GM10847 (cell line): ENCODE measurements around the gene BPIFB6.

ENCODE experiments used
- POLR2A ChIP-seq: IDR thresholded peaks from 2 replicates; pipeline ENCODE4 v1.6.1; 2011; ENCODE audit not compliant: insufficient read length; ENCODE audit errors: extremely low read depth

Gene BPIFB6

GRCh38 chr20:33018169-33018931, 13.1 kb upstream of the BPIFB6 start:
- no peak for TF ChIP-seq POLR2A

GRCh38 chr20:33019465-33020277, 11.8 kb upstream of the BPIFB6 start:
- TF ChIP-seq POLR2A: no peak

GRCh38 chr20:33020278-33021161, 10.9 kb upstream of the BPIFB6 start:
- TF ChIP-seq POLR2A: no peak

DNA sequence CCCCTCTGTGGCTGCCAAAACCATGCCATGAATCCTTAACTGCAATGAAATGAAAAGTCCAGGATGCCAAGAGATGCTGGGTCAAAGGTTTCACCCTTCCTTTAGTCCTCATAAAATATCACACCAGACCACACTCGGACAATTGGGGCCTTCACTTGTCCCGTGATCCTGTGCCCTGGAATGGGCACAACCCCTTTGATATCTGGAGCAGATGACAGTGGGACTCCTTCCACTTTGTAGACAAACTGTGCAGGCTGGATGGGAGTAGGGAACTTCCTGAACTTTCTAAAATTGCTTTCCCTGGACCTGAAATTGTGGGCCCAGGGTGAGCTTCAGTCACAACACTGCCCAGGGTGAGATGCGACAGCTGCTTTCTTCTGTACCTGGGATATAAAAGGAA, 9.6 kb upstream of the BPIFB6 start:
- TF ChIP-seq POLR2A: no peak

DNA sequence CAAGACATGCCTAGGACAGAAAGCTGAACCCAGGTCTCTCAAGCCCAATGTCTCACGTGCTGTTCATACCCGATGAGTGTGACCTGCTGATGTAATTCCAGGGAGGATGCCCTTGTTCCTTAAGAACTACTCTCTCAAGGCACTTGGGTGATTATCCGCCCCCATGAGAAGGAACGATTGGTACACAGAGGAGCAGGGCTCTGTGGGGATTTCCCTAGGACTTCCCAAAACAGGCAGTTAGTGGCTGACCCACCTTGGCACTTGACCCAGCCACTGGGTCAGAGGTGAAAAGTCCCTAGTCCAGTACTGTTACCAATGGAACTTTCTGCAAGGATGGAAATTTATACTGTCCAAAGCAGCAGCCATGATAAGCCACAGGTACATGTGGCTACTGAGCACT, 9.2 kb upstream of the BPIFB6 start:
- no peak for TF ChIP-seq POLR2A

DNA sequence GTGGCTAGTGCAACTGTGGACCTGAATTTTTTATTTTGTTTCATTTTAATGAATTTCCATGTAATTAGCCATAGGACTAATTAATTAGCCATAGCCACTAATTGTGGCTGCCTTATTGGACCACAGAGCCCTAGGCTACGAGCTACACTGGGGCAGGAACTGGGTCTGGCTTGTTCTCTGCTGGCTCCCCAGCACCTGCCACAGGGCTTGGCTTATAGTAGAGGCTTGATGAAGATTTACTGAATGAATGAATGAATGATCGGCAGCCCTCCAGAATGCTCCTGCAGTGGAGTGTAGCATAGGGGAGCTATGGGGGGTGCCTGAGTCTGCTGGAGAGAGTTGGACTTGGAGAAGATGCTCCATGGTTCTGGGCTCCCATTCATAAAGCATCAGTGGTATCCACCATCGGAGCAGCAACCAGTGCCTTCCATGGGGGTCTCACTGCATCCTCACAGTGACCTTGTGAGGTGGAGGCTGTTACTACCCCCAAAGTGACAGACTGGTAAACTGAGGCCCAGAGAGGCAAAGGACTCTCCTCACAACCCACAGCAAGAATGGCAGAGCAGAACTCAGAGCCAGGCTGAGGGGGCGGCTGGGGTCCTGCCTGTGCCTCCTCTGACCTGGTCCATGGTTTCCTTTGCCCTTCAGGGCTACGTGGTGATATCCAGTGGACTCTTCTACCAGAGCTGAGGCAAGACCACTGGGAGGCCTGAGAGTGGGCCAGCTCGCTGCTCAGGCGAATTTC, 8.6 kb upstream of the BPIFB6 start:
- no peak for TF ChIP-seq POLR2A

DNA sequence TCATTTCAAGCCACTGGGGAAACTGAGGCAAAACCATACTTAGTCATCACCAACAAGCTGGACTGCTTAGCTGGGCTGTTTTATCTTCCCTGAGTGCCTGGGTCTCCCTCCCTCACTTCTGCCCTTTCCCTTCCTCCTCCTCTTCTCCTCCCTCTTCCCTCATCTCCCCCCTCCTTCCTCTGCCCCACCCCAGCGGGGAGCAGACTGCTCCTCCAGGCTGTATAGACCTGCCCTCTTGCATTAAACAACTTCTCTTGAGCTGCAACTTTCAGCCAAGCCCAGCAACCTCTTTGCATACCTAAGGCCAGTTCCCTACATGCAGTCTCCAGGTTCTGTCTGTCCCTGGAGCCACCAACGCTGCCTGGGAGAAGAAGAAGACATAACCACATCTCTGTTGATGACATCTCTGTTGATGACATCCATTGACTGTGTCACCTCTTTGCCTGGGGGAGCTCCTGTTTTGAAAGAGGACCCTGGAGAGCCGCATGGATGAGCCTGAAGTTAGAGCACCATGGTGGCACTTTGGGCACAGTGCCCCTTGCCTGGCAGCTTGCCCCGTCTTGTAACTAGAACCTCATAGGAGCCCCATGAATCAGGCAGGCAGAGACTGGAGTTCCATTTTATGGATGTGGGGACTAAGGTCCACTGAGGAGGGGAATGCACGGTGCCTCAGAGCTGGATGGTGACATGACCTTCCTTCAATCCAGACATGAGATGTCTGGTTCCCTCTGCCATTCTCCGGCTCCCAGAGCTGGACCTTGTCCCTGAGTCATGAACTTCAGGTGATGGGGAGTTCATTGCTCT, 7.8 kb upstream of the BPIFB6 start:
- TF ChIP-seq POLR2A: no peak

DNA sequence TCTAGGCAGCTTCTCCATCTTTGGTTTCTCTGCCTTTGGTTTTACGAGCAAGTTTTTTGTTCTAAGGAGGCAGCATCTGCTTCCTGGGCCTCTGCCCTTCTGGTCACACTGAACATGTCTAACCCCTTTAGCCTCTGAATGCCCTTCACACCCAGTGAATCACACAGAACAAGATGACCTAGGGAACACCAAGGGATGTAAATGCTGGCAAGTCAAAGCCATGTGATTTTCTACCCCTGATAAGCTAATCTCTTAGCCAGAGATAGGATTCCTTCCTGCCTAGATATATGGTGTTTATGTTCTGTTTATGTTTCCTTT, 7.2 kb upstream of the BPIFB6 start:
- TF ChIP-seq POLR2A: no peak

GRCh38 chr20:33024609-33025317, 6.7 kb upstream of the BPIFB6 start:
- TF ChIP-seq POLR2A: no peak

DNA sequence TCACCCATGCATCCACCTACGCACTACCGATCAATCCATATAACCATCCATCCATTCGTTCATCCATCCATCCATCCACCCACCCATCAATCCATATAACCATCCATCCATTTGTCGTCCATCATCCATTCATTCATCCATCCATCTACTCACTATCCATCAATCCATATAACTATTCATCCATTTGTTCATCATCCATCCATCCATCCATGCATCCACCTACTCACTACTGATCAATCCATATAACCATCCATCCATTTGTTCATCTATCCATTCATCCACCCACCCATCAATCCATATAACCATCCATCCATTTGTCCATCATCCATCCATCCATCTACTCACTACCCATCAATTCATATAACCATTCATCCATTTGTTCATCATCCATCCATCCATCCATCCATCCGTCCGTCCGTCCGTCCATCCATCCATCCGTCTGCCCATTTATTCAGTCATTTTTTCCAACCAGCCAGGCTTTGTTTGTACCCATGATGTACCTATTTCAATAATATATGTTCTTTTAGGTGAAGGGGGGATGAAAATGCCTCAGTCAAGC, 6.1 kb upstream of the BPIFB6 start:
- no peak for TF ChIP-seq POLR2A

- no peak for TF ChIP-seq POLR2A
Observed at GRCh38 chr20:33026072-33026778, 5.2 kb upstream of the BPIFB6 start.
